Measurements from ENCODE around the gene DIP2C. TPM values are rescaled to one million over a fixed set of nuclear protein-coding genes. Genes with fewer than 3 reads are reported as not detected.

DIP2C gene
- total RNA-seq, 1 experiment from 2014 or later, result 11.0 TPM

- no peak for TF ChIP-seq E2F4 (CRISPR knock-in tag; IDR thresholded peaks at IDR 0.05; ENCODE audit: borderline replicate concordance, low read depth)
These were observed 190.6 kb downstream of the DIP2C start (continued) for GRCh38 chr10:498760-499435.

GRCh38 chr10:497898-498451, 191.5 kb downstream of the DIP2C start:
- H3K36me3 Mint-ChIP-seq, result no peaks in the 10 kb centered on the region
- ATAC-seq, result no peak
- no peaks in the 10 kb centered on the region for H3K9me3 Mint-ChIP-seq
- ChIA-PET CTCF (interaction anchor here (0.8 to 1.3 kb wide), 2 partner anchors 14 to 291 kb away, joined by 3 read pairs; no protein-coding TSS in a partner anchor), POLR2A (no interaction called here)
- DNase-seq (ENCODE audit: low spot score), result no peak
- TF ChIP-seq USF2 (CRISPR knock-in tag; IDR thresholded peaks at IDR 0.05) (no peak), ZNF121 (CRISPR knock-in tag; IDR thresholded peaks at IDR 0.05) (peak; percentile 67; the same call in 1 of the 2 replicates)
- peaks cover 25% of the 10 kb centered on the region for H3K27me3 Mint-ChIP-seq (ENCODE audit: low read depth)
- no peak overlapping the region for H3K27ac Mint-ChIP-seq
- peaks cover 15% of the 10 kb centered on the region for H3K4me1 Mint-ChIP-seq
- H3K4me3 Mint-ChIP-seq, result no peak overlapping the region

- no peak for ATAC-seq
- ChIA-PET POLR2A (no interaction called here), CTCF (interaction anchor here (0.8 to 1.3 kb wide), 2 partner anchors 14 to 292 kb away, joined by 3 read pairs; no protein-coding TSS in a partner anchor)
- H3K27ac Mint-ChIP-seq, result no peak overlapping the region
- no peak for TF ChIP-seq ZNF219 (CRISPR knock-in tag; IDR thresholded peaks at IDR 0.05; ENCODE audit: borderline replicate concordance)
- TF ChIP-seq ZBTB21 (CRISPR knock-in tag; IDR thresholded peaks at IDR 0.05; ENCODE audit: borderline replicate concordance), result no peak
- TF ChIP-seq ZNF423 (CRISPR knock-in tag; IDR thresholded peaks at IDR 0.05), result no peak
- TF ChIP-seq ZNF671 (CRISPR knock-in tag; IDR thresholded peaks at IDR 0.05), result no peak
- TF ChIP-seq NFATC4 (CRISPR knock-in tag; IDR thresholded peaks at IDR 0.05), result no peak
- no peak for TF ChIP-seq MAX (CRISPR knock-in tag; IDR thresholded peaks at IDR 0.05)
- no peak for TF ChIP-seq ATF2 (CRISPR knock-in tag; IDR thresholded peaks at IDR 0.05; ENCODE audit: borderline replicate concordance, low read depth)
- TF ChIP-seq CREB1 (CRISPR knock-in tag; IDR thresholded peaks at IDR 0.05), result no peak
- no peak for TF ChIP-seq ATF6 (CRISPR knock-in tag; IDR thresholded peaks at IDR 0.05)
- TF ChIP-seq ERG (CRISPR knock-in tag; IDR thresholded peaks at IDR 0.05), result no peak
- H3K4me3 Mint-ChIP-seq, result no peak overlapping the region
- H3K9me3 Mint-ChIP-seq, result no peaks in the 10 kb centered on the region
- peaks cover 22% of the 10 kb centered on the region for H3K4me1 Mint-ChIP-seq
- H3K27me3 Mint-ChIP-seq (ENCODE audit: low read depth), result peaks cover 18% of the 10 kb centered on the region
- no peak for DNase-seq (ENCODE audit: low spot score)
- no peaks in the 10 kb centered on the region for H3K36me3 Mint-ChIP-seq
These were observed 192.2 kb downstream of the DIP2C start for GRCh38 chr10:497289-497688.

Measured in WTC11 (cell line).